ENCODE data around the gene ETV7. TPM values are rescaled to one million over a fixed set of nuclear protein-coding genes. Genes with fewer than 3 reads are reported as not detected.
A peak's percentile ranks its signal among the peaks of the same experiment; 100 is the strongest.

ETV7 gene
- total and polyA plus RNA-seq, 9 donors = 1.1 to 3.7 (median 1.7) TPM

DNA sequence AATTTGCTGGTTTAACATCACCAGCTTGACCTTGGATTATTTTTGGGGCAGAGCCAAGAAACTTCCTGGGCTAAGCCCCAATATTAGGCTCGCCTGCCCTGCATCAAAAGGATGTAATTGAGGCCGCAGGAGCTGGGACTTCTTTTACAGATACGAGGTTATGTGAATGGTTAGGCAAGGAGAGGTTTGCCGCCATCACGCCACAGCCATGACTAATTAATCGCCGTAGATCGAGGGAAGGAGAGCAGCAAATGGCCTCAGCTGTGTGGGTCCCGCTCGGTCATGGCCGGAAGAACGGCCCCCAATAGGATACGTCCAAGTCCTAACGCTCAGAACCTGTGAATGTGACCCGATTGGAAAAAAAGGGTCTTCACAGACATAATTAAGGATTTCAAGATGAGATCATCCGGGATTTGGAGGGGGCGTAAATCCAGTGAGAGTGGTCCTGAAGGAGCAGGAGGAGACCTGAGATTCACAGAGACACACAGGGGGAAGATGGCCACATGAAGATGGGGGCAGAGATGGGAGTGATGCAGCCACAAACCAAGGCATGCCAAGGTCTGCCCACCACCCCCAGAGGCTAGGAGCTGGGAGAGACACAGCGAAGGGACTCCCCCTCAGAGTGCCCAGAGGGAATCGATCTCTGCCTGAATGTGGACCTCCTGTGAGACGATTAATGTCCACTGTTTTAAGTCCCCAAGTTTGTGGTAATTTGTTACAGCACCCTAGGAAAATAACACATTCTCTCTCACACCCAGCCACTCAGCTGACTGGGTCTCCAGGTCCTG lies 40.8 kb downstream of the ETV7 start:
- TF ChIP-seq, protein P1, sequence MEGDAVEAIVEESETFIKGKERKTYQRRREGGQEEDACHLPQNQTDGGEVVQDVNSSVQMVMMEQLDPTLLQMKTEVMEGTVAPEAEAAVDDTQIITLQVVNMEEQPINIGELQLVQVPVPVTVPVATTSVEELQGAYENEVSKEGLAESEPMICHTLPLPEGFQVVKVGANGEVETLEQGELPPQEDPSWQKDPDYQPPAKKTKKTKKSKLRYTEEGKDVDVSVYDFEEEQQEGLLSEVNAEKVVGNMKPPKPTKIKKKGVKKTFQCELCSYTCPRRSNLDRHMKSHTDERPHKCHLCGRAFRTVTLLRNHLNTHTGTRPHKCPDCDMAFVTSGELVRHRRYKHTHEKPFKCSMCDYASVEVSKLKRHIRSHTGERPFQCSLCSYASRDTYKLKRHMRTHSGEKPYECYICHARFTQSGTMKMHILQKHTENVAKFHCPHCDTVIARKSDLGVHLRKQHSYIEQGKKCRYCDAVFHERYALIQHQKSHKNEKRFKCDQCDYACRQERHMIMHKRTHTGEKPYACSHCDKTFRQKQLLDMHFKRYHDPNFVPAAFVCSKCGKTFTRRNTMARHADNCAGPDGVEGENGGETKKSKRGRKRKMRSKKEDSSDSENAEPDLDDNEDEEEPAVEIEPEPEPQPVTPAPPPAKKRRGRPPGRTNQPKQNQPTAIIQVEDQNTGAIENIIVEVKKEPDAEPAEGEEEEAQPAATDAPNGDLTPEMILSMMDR (IDR thresholded peaks at IDR 0.05) = no peak
- no peak for TF ChIP-seq POLR2A (IDR thresholded peaks at IDR 0.05)
- no peak for TF ChIP-seq EP300 (IDR thresholded peaks at IDR 0.05)
- intact Hi-C loops (cut with DNase I) = no loop called here
- Histone ChIP-seq H3K27me3 (no peaks in the 10 kb centered on the region), H3K4me1 (ENCODE audit: insufficient read depth) (peaks cover 6% of the 10 kb centered on the region), H3K27ac (no peak overlapping the region), H3K36me3 (no peaks in the 10 kb centered on the region), H3K9me3 (no peaks in the 10 kb centered on the region), H3K4me3 (no peak overlapping the region)
- 91 to 93% (median 92%) methylated on average over 20 of the region's 20 CpGs for WGBS, 3 donors
- DNase-seq = peak in 1 of 5 donors; percentile 18

DNA sequence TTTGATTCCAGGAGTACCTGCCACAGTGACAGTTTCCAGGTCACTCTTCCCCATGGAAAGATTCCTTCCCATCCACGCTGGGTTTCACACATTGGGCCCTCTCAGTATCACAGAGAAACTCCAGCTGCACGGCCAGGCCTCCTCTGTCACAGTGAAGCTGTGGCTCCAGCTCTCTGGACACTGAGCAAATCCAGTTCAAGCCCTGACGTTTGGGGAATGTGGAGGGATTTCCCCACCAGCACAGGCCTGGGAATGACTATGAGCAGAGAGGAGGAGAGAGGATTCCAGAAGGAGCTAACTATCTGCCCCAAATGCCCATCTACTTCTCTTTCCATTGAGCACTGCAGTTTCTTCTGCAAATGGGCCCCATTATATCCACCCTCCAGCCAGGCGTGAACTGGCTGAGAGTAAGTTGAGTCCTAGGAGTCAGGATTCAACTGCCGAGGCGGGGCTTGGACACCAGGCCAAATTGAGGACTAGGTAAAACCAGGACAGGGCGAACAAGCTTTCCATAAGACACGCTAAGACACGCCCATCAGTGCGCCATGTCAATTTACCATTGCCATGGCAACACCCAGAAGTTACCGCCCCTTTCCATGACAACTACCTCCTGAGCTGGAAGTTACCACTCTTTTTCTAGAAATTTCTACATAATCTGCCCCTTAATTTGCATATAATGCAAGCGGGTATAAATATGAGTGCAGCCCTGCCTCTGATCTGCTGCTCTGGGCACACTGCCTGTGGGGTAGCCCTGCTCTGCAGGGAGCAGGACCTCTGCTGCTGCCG lies 41.6 kb downstream of the ETV7 start:
- Histone ChIP-seq H3K4me3 (no peak overlapping the region), H3K27me3 (no peaks in the 10 kb centered on the region), H3K36me3 (no peaks in the 10 kb centered on the region), H3K9me3 (no peaks in the 10 kb centered on the region), H3K4me1 (ENCODE audit: insufficient read depth) (peaks cover 4% of the 10 kb centered on the region), H3K27ac (no peak overlapping the region)
- 88 to 89% (median 88%) methylated on average over 13 of the region's 13 CpGs for WGBS, 3 donors
- TF ChIP-seq, protein P1 (IDR thresholded peaks at IDR 0.05) = no peak
- TF ChIP-seq POLR2A (IDR thresholded peaks at IDR 0.05) = no peak
- no peak for TF ChIP-seq EP300 (IDR thresholded peaks at IDR 0.05)
- DNase-seq = peak in 1 of 5 donors; percentile 29
- intact Hi-C loops (cut with DNase I) = no loop called here

DNA sequence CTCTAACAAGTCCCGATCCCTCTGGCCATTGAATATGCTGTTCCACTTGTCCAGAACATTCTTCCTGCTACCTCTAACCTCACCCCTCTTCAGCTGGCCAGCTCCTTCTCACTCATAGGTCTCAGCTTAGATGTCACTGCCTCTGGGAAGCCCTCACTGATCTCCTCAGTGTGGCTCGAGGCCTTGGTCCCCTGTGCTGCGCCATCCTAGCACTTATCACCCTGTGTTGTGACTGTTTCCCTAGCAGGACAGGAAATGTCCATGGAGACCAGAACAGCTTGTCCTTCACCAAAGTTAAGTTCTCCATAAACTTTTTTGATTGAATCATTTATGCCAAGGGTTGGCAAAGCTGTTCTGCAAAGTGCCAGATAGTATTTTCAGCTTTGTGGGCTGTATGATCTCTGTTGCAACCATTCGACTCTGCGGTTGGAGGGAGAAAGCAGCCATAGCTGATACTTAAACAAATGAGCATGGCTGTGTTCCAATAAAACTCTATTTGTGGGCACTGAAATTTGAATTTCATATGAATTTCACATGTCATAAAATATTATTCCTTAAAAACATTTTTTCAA lies 44.3 kb downstream of the ETV7 start:
- H3K27me3 ChIP-seq = no peaks in the 10 kb centered on the region
- H3K4me1 ChIP-seq (ENCODE audit: insufficient read depth) = peaks cover 2% of the 10 kb centered on the region
- no peaks in the 10 kb centered on the region for H3K36me3 ChIP-seq
- TF ChIP-seq, protein P1 (IDR thresholded peaks at IDR 0.05) = no peak
- no peak for TF ChIP-seq POLR2A (IDR thresholded peaks at IDR 0.05)
- no peak for TF ChIP-seq EP300 (IDR thresholded peaks at IDR 0.05)
- no peak overlapping the region for H3K4me3 ChIP-seq
- no peak overlapping the region for H3K27ac ChIP-seq
- DNase-seq = peak in 1 of 5 donors; percentile 3
- whole genome bisulfite sequencing, 3 donors = 86 to 94% (median 88%) methylated on average over 5 of the region's 5 CpGs
- intact Hi-C loops (cut with DNase I) = no loop called here
- H3K9me3 ChIP-seq = no peaks in the 10 kb centered on the region

DNA sequence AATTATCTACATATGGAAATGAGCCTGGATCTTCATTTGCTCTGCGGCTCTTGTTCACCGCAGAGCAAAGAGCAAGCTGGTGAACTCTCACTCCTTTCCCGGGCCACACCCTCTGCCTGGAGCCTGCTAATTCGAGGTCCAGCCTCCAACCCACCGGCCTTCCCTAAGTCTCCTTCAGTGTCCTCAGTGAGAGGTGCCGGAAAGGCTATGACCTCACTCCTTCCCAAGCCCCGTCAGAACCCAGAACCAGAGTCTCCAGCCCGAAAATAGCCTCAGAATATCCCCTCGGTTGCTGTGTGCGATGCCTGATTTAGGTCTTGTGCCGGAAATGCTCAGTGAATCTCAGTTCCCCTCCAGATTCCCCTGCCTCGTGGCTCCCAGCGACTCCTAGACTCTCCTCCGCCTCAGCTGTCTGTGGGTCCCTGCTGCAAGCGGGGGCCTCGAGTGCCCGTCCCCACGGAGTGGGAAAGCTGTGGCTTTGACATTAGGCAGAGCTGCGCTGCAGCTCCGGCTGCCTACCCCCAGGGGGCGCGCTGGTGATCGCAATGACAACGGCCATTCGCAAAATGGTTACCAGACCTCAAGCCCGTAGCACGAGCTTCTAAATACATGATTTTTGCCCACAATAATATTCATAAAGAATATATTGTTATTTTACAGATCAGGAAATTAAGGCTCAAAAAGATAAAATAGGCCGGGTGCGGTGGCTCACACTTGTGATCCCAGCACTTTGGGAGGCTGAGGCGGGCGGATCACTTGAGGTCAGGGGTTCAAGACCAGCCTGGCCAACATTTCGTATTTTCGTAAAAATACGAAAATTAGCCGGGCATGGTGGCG lies 46.6 kb downstream of the ETV7 start:
- TF ChIP-seq EP300 (IDR thresholded peaks at IDR 0.05) = no peak
- TF ChIP-seq, protein P1 (IDR thresholded peaks at IDR 0.05) = peak; percentile 87 to 92 (median 87)
- DNase-seq = peak; percentile 71 to 89 (median 82)
- Histone ChIP-seq H3K4me3 (no peak overlapping the region), H3K27ac (no peak overlapping the region), H3K9me3 (no peaks in the 10 kb centered on the region), H3K36me3 (no peaks in the 10 kb centered on the region), H3K27me3 (no peaks in the 10 kb centered on the region), H3K4me1 (ENCODE audit: insufficient read depth) (peaks cover 2% of the 10 kb centered on the region)
- 25 to 29% (median 28%) methylated on average over 36 of the region's 36 CpGs for WGBS, 3 donors
- intact Hi-C loops (cut with DNase I) = no loop called here

Measured in ovary (tissue), 9 donors.